RWPE1 (cell line): ENCODE results near the gene SH2B3.
A peak's percentile ranks its signal among the peaks of the same experiment; 100 is the strongest.
"Not testable (repeated sequence)": the region's sequence is repeated elsewhere in the genome, so short reads cannot be mapped to it uniquely, and the experiment has no call there.

Experiments
- CTCF ChIA-PET: fragments of 350-600 bp; sonication (Branson Sonifier 250); formaldehyde crosslinking; extraction: SDS; loops from one replicate; lab custom pipeline; 2021; lab: Yijun Ruan, JAX
- POLR2A ChIA-PET: fragments of 400-600 bp; formaldehyde crosslinking; extraction: SDS; loops from one replicate; lab custom pipeline; 2020; ENCODE audit warnings: antibody characterized with exemption; ENCODE audit not compliant: low non-redundant PET; lab: Yijun Ruan, JAX
- DNase-seq: peaks from one replicate; pipeline ENCODE4 v3.0.0; 2012; ENCODE audit warnings: low spot score
- H3K27ac ChIP-seq: fragments of 450-650 bp; 2 replicates; pipeline ENCODE4 v1.5.1; 2017
- CTCF ChIP-seq: fragments of 450-650 bp; conservative IDR thresholded peaks from 2 replicates; pipeline ENCODE4 v1.5.1; 2017; ENCODE audit warnings: low read depth, mild to moderate bottlenecking

SH2B3 gene

GRCh38 chr12:111469401-111469800, 63.7 kb downstream of the SH2B3 start:
- DNase-seq: no peak
- ChIA-PET CTCF (no interaction called here), POLR2A (no interaction called here)
- no peak for TF ChIP-seq CTCF
- no peak overlapping the region for H3K27ac ChIP-seq

- no peak for DNase-seq
- CTCF ChIA-PET: no interaction called here
- POLR2A ChIA-PET: no interaction called here
- no peak for TF ChIP-seq CTCF
- no peak overlapping the region for H3K27ac ChIP-seq
These were observed 65.5 kb downstream of the SH2B3 start for GRCh38 chr12:111471236-111471635.

GRCh38 chr12:111482462-111482861, 76.7 kb downstream of the SH2B3 start:
- H3K27ac ChIP-seq: no peak overlapping the region
- 0 out of 2 replicates have a peak, but pooled peaks have one; percentile 29 for TF ChIP-seq CTCF
- DNase-seq: peak; percentile 8
- ChIA-PET CTCF (no interaction called here), POLR2A (no interaction called here)

- POLR2A ChIA-PET: no interaction called here
- no peak for DNase-seq
- H3K27ac ChIP-seq: no peak overlapping the region
- no peak for TF ChIP-seq CTCF
- CTCF ChIA-PET: no interaction called here
These were observed 82.5 kb downstream of the SH2B3 start for GRCh38 chr12:111488271-111488670.

- DNase-seq: no peak
- no peak for TF ChIP-seq CTCF
- ChIA-PET CTCF (no interaction called here), POLR2A (no interaction called here)
- H3K27ac ChIP-seq: no peak overlapping the region
These were observed 83.1 kb downstream of the SH2B3 start for GRCh38 chr12:111488798-111489197.

- DNase-seq, CTCF ChIA-PET, H3K27ac ChIP-seq: not testable (repeated sequence)
- POLR2A ChIA-PET: interaction anchor here (0.6 kb wide), 1 partner anchor 72 kb away, joined by 3 read pairs; no protein-coding TSS in a partner anchor
These were observed 87.3 kb downstream of the SH2B3 start for GRCh38 chr12:111492979-111493378.

- no peak for TF ChIP-seq CTCF
- DNase-seq: no peak
- no peak overlapping the region for H3K27ac ChIP-seq
- POLR2A ChIA-PET: no interaction called here
- CTCF ChIA-PET: no interaction called here
These were observed 89.0 kb downstream of the SH2B3 start for GRCh38 chr12:111494676-111495075.
